Measurements from ENCODE around the gene RRP8. TPM values are rescaled to one million over a fixed set of nuclear protein-coding genes. Genes with fewer than 3 reads are reported as not detected.

RRP8 gene
- total and polyA plus RNA-seq, 2 of the 8 experiments (the other 6 are each of a cell fraction or from before 2014, with no cell fraction given), result 4.2 to 14.9 TPM

GRCh38 chr11:6637871-6638270 is 34.5 kb upstream of the RRP8 start:
- Histone ChIP-seq H3K79me1 (ENCODE audit: low read depth, low read length) (no peaks in the 10 kb centered on the region), H3K14ac (ENCODE audit: insufficient read length) (no peak overlapping the region), H2BK12ac (ENCODE audit: low read depth, low read length) (no peak overlapping the region), H4K5ac (ENCODE audit: insufficient read length, low read depth, low read length) (no peak overlapping the region), H4K20me1 (replicated peaks in 1 of 2; ENCODE audit: control insufficient read depth in 1 of 2, insufficient read depth in 2 of 2, low read length in 2 of 2) (peaks cover 0 to 2% of the 10 kb centered on the region in 2 experiments), H4K91ac (replicated peaks; ENCODE audit: insufficient read length, low read length) (no peak overlapping the region), H2AK5ac (ENCODE audit: low read depth, low read length) (no peak overlapping the region), H3K27me3 (replicated peaks in 1 of 4; ENCODE audit: control insufficient read depth in 3 of 4, extremely low read depth in 1 of 4, insufficient read depth in 3 of 4, low read length in 3 of 4) (no peaks in the 10 kb centered on the region), H2BK15ac (ENCODE audit: low read length) (no peak overlapping the region), H3K4me2 (ENCODE audit: insufficient read depth in 1 of 2, low read depth in 2 of 2, low read length in 2 of 2) (no peak overlapping the region), H3K23me2 (ENCODE audit: low read depth, low read length) (no peaks in the 10 kb centered on the region), H4K8ac (ENCODE audit: extremely low read depth, insufficient read depth, low read length) (no peak overlapping the region), H3K9ac (replicated peaks in 1 of 4; ENCODE audit: extremely low read depth in 1 of 4, low read depth in 3 of 4, low read length in 3 of 4) (0 out of 7 replicates have a peak overlapping the region, but pooled peaks of 1 of the 4 experiments have one; percentile 8), H3K4me3 (ENCODE audit: extremely low read depth in 1 of 4, insufficient read depth in 2 of 4, low read depth in 3 of 4, low read length in 4 of 4) (no peak overlapping the region), H3K23ac (ENCODE audit: insufficient read length) (no peak overlapping the region), H2BK20ac (ENCODE audit: low read length) (no peak overlapping the region), H3K4me1 (replicated peaks in 1 of 4; ENCODE audit: control insufficient read depth in 3 of 4, insufficient read depth in 4 of 4, low read length in 3 of 4) (no peaks in the 10 kb centered on the region), H2BK5ac (ENCODE audit: low read depth, low read length) (no peak overlapping the region), H2AFZ (ENCODE audit: low read length) (no peak overlapping the region), H3K4ac (replicated peaks; ENCODE audit: insufficient read length, low read depth, low read length) (no peak overlapping the region), H3K18ac (ENCODE audit: extremely low read depth, low read length) (no peak overlapping the region), H3K9me3 (ENCODE audit: insufficient read depth in 2 of 2, low read depth in 1 of 2, low read length in 1 of 2) (no peaks in the 10 kb centered on the region), H3K56ac (replicated peaks; ENCODE audit: insufficient read length, low read depth, low read length) (no peak overlapping the region), H3K27ac (ENCODE audit: low read depth, low read length) (no peak overlapping the region), H3K36me3 (ENCODE audit: control insufficient read depth in 2 of 4, insufficient read depth in 4 of 4, low read length in 3 of 4) (no peaks in the 10 kb centered on the region; a peak in 1 of 8 replicates), H2BK120ac (replicated peaks; ENCODE audit: low read depth, low read length) (no peak overlapping the region), H3K79me2 (ENCODE audit: control insufficient read depth in 1 of 2, insufficient read depth in 2 of 2, low read length in 2 of 2) (no peaks in the 10 kb centered on the region)
- DNase-seq (ENCODE audit: low read depth in 1 of 2, low spot score in 2 of 2), result no peak
- no peak for FAIRE-seq
- POLR2A ChIA-PET (ENCODE audit: partially characterized antibody), result interaction anchor here (0.6 to 1.2 kb wide), 3 partner anchors 17 to 26 kb away, joined by 3 to 4 read pairs (median 3); partner anchors contain the start of genes TAF10 and TPP1
- CTCF ChIA-PET (ENCODE audit: partially characterized antibody), result interaction anchor here (1.0 to 1.6 kb wide), 2 partner anchors 13 to 18 kb away, joined by 3 to 5 read pairs; partner anchors contain the start of gene DCHS1
- WGBS, 2 experiments (ENCODE audit: extremely low coverage in 1 of 2, insufficient coverage in 1 of 2, insufficient read length in 1 of 2, insufficient replicate concordance in 2 of 2, low coverage in 1 of 2, low lambda C conversion rate in 2 of 2, missing lambda C conversion rate in 1 of 2), result 73% methylated on average over 3 of the region's 3 CpGs; no CpG with 5 or more reads in 1 of the 2 experiments
- TF ChIP-seq BRCA1 (IDR thresholded peaks at IDR 0.05; ENCODE audit: low read depth, low read length) (no peak), TAF7 (optimal IDR thresholded peaks at IDR 0.05; ENCODE audit: borderline replicate concordance, low read depth, low read length) (no peak), E2F6 (IDR thresholded peaks at IDR 0.05) (no peak), EGR1 (IDR thresholded peaks at IDR 0.05; ENCODE audit: borderline replicate concordance, low read depth, low read length) (no peak)
- TF ChIP-seq, protein P1, sequence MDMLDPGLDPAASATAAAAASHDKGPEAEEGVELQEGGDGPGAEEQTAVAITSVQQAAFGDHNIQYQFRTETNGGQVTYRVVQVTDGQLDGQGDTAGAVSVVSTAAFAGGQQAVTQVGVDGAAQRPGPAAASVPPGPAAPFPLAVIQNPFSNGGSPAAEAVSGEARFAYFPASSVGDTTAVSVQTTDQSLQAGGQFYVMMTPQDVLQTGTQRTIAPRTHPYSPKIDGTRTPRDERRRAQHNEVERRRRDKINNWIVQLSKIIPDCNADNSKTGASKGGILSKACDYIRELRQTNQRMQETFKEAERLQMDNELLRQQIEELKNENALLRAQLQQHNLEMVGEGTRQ (IDR thresholded peaks at IDR 0.05; ENCODE audit: low read length), result no peak
